ENCODE data around the gene ZCCHC24.

ZCCHC24 gene

GRCh38 chr10:79380125-79380945, 65.1 kb downstream of the ZCCHC24 start:
- no peak for DNase-seq

DNA sequence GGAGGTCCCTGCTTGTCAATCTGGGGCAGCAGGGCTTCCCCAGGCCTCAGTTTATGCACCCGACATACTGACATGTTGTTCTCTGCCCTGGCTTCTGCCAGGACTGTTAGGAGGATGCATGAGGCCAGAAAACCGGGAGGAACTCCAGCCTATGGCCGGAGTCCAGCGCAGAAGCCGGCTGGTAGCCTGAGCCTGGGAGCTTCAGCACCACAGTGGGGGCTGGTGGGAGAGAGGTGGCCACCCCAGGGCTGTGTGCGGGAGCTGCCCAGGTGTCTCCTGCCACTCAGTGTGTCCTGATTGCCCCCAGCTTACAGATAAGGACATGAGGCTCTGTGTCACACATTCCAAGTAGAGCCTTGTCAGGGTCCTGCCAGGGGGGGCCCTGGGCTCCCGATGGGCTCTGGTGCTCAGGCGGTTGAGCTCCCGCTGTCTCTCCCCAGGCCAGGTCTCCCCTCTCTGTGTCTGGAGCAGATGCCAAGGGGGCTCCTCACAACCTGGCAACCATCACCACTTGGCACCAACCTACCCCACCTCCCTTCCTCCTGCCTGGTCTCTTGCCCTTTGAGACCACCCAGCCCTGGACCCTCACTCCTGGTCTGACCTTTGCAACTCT, 65.8 kb downstream of the ZCCHC24 start:
- DNase-seq, result no peak

DNA sequence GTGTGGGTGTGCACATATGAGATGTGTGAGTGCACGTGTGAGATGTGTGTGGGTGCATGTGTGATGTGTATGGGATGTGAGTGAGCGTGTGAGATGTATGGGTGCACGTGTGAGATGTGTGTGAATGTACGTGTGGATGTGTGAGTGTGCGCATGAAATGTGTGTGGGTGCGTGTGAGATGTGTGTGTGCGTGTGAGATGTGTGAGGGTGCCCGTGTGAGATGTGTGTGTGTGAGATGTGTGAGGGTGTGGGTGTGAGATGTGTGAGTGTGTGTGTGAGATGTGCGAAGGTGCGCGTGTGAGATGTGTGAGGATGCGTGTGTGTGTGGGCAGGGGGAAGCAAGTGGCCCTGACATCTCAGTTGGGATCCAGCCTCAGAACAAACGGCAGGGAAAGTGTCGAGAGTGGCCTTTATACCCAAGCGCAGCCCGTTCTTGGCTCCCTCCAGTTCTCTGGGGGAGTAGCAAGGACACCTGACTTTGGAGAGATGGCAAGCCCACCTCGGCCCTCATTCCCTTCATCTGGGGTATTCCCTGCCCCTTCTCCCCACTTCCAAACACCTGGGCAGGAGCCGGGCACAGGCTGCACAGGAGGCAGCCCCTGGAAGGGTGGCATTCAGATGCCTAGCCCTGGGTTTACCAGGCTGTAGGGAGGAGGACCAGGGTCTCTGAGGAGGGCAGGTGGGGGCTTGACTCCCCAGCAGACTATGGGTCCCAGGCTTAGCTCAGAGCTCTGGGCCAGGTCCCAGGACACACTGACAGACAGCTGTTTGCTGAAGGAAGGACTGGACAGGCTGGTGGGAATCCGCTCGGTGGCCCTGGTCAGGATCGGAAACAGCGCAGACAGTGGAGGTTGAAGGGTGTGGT, 66.5 kb downstream of the ZCCHC24 start:
- DNase-seq, result no peak

DNA sequence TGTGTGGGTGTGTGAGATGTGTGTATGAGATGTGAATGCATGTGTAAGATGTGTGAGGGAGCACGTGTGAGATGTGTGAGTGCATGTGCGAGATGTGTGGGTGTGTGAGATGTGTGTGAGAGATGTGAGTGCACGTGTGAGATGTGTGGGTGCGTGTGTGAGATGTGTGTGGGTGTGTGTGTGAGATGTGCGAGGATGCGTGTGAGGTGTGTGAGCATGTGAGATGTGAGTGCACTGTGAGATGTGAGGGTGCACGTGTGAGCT, 67.1 kb downstream of the ZCCHC24 start:
- no peak for DNase-seq

DNA sequence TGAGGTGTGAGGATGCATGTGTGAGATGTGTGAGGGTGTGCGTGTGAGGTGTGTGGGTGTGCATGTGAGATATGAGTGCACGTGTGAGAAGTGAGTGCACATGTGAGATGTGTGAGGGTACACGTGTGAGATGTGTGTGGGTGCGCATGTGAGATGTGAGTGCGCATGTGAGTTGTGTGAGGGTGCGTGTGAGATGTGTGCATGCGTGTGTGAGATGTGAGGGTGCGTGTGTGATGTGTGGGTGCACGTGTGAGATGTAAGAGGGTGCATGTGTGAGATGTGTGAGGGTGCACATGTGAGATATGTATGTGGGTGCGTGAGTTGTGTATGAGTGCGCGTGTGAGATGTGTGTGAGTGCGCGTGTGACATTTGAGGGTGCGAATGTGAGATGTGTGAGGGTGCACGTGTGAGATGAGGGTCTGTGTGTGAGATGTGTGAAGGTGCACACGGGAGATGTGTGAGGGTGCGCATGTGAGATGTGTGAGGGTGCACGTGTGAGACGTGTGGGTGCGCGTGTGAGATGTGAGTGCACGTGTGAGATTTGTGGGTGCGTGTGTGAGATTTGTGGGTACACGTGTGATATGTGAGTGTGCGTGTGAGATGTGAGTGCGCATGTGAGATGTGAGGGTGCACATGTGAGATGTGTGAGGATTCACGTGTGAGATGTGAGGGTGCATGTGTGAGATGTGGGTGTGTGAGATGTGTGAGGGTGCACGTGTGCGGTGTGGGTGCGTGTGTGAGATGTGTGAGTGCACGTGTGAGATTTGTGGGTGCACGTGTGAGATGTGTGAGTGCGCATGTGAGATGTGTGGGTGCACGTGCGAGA, 67.7 kb downstream of the ZCCHC24 start:
- no peak for DNase-seq

DNA sequence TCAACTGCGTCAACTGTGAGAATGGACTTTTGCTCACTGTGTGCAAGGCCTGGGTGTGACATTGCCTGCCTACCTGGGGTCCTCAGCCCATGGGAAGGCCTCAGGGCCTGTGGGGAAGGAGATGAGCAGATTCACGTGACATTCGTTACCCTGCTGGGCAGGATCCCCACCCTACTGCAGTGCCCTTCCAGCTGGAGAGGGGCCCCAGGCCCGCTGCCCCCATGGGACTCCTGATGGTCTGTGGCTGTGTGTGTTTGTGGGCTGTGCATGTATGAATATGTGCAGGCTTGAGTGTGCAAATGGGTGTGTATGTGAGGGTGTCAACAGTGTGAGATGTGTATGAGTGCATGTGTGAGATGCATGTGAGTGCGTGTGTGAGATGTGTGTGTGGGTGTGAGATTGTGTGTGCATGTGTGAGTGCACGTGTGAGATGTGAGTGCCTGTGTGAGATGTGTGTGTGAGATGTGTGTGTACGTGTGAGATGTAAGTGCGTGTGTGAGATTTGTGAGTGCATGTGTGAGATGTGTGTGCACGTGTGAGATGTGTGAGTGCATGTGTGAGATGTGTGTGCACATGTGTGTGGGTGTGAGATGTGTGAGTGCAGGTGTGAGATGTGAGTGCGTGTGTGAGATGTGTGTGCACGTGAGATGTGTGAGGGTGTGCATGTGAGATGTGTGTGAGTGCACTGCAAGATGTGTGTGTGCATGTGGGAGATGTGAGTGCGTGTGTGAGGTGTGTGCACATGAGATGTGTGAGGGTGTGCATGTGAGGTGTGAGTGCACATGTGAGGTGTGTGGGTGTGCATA, 68.5 kb downstream of the ZCCHC24 start:
- no peak for DNase-seq

DNA sequence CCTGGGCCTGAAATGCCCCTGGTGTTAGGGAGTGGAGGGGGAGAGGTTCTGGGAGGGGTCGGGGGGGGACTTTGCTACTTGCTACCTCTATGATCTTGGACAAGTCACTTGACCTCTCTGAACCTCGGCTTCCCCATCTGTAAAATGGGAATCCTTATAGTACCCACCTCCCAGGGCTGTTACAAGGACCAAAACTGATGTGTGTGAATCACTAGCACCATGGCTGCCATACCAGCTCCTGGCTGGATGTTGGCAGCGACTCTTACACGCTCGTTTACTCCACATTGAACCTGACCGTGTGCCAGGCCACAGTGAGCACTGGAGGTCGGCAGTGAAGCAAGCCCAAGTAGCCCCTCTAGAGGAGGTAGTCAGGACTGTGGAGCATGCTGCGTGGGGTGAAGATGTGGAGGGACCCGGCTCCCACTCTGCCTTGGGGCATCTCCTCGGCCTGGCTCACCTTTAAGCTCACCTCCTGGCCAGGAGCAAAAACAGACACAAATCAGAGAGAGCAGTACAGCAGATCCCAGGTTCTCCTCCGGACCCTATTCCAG, 69.3 kb downstream of the ZCCHC24 start:
- DNase-seq, result no peak

GRCh38 chr10:79375321-79376077, 69.9 kb downstream of the ZCCHC24 start:
- no peak for DNase-seq

DNA sequence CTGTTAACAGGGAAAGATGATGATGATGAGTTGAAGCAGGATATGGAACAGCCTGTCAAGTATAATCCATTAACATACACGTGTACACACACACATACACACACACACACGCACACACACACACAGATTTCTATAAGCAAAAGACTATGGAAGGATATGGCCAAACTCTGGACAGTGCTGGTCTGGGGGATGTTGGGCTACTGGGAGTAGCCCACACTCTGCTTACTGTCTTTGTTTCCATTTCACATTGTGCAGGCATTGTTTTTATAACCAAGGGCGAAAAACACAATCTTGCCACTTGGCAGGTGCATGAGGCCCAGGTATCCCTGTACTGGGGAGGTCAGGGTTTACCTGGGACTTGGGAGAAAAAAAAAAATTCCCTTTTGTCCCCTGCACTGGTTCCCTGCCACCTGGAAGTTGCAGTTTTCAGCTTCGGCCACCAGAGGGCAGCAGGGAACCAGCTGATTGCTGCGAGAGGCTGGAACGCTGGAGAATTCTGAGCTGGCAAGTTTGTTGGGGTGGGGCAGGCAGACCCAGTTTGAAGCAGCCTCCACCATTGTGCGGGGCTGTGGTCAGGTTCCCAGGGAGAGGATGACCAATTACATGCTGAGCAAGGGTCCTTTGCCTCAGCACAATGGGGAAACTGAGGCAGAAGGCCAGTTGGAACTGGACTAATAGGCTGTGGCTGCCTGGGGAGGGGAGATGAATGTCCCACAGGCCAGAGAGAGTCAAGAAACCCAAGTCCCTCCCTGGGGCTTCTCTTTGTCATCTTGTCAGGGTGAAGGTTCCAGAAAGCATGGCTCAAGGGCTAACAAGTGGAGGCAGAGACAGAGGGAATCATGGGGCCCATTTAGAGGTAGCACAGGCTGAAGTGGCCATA, 70.9 kb downstream of the ZCCHC24 start:
- DNase-seq, result peak; percentile 85

DNA sequence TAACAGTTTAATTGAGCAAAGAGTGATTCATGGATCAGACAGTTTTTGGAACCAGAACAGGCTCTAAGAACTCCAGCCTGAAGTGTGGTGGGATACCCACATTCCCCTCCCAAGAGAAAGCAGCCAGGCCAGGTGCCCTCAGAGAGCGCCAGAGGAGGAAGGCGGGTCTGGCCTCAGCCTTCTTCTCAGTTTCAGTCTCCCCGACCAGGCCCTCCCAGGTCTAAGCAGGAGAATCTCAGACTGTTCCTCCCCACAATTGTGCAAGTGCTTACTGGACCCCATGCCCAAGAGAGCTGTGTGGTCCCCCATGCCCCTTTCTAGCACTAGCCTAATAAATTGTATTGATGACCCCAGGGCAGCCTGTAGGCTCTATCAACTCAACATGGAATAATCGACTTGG, 72.6 kb downstream of the ZCCHC24 start:
- no peak for DNase-seq

GRCh38 chr10:79367426-79368189, 77.8 kb downstream of the ZCCHC24 start:
- no peak for DNase-seq

- no peak for DNase-seq
Observed at GRCh38 chr10:79361726-79362397, 83.6 kb downstream of the ZCCHC24 start.

GRCh38 chr10:79360499-79361342, 84.7 kb downstream of the ZCCHC24 start:
- no peak for DNase-seq

- no peak for DNase-seq
Observed at GRCh38 chr10:79359816-79360498, 85.5 kb downstream of the ZCCHC24 start.

- no peak for DNase-seq
Observed at GRCh38 chr10:79358811-79359210, 86.6 kb downstream of the ZCCHC24 start.

- no peak for DNase-seq
Observed at GRCh38 chr10:79357180-79357579, 88.2 kb downstream of the ZCCHC24 start.

DNA sequence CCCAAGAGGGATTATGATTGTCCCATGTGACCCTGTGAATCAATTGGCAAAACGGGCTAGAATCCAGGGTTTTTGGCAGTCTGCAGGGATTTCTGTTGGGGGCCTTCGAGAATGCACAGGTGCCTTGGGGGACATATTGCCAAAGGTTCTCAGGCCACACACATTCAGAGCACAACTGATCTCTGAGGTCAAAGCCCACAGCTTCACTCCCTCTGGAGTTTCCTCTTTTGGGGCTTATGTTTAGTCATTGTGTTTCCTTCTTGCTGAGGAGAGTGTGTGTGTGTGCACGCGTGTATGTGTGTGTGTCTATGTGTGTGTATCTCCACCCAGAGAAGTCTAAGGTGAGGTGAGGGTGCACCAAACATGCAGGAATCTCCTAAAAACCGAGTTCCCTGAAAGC, 89.3 kb downstream of the ZCCHC24 start:
- DNase-seq, result no peak

All from activated CD4-positive, alpha-beta T cell treated with anti-CD3 and anti-CD28 coated beads for 48 hours (primary cell).